B cell (primary cell): ENCODE data around the gene AIFM1. TPM values are rescaled to one million over a fixed set of nuclear protein-coding genes. Genes with fewer than 3 reads are reported as not detected.

Experiments
- ATAC-seq: fragments of 200-7000 bp; cut with Tn5 transposase; one replicate; pipeline ENCODE4 v1.10.0; 2021; ENCODE audit warnings: low read depth, mild to moderate bottlenecking, moderate number of reproducible peaks, moderate library complexity
- CTCF ChIA-PET: fragments of 350-600 bp; sonication (Branson Sonifier 250); formaldehyde crosslinking; loops from one replicate; lab custom pipeline; 2021; ENCODE audit warnings: antibody characterized with exemption, inconsistent platforms; lab: Charles Lee
- POLR2A ChIA-PET: fragments of 350-600 bp; sonication (Branson Sonifier 250); formaldehyde crosslinking; loops from one replicate; lab custom pipeline; 2021; ENCODE audit warnings: antibody characterized with exemption; lab: Charles Lee
- DNase-seq: peaks from one replicate; pipeline ENCODE4 v3.0.0; 2013
- H2AFZ ChIP-seq: 2 replicates; pipeline ENCODE4 v1.6.1; 2012; ENCODE audit warnings: mild to moderate bottlenecking, low read depth, low read length; ENCODE audit not compliant: insufficient read depth, poor library complexity, severe bottlenecking
- H3K27ac ChIP-seq, 2 donors: 1 replicate in 1 of 2; 2 replicates in 1 of 2; pipeline ENCODE4 v1.5.1; 2012 to 2013; ENCODE audit warnings: low read length in 2 of 2, mild to moderate bottlenecking in 2 of 2, moderate library complexity in 1 of 2
- H3K27me3 ChIP-seq, 4 experiments: fragments of 200-600 bp in 1 of 4; sonication (generic) in 1 of 4; replicated peaks in 1 of 4; 1 replicate in 2 of 4; 2 replicates in 2 of 4; pipeline versions ENCODE4 v1.6.1 to v1.7.0; 2013 to 2016; ENCODE audit warnings: low read length in 3 of 4, mild to moderate bottlenecking in 2 of 4, mixed read lengths in 1 of 4, moderate library complexity in 1 of 4; ENCODE audit not compliant: insufficient read depth in 4 of 4, control insufficient read depth in 3 of 4; ENCODE audit errors: control extremely low read depth in 1 of 4
- H3K36me3 ChIP-seq, 2 experiments: replicated peaks in 1 of 2; 1 replicate in 1 of 2; 2 replicates in 1 of 2; pipeline versions ENCODE4 v1.6.1 to v1.7.1; 2013; ENCODE audit warnings: low read length in 1 of 2; ENCODE audit not compliant: insufficient read depth in 2 of 2, control insufficient read depth in 1 of 2; ENCODE audit errors: control extremely low read depth in 1 of 2, extremely low read depth in 1 of 2
- H3K4me1 ChIP-seq, 2 donors: fragments of 200-600 bp in 1 of 2; sonication (generic) in 1 of 2; 1 replicate in 1 of 2; 2 replicates in 1 of 2; pipeline versions ENCODE4 v1.5.1 to v1.6.1; 2013 to 2017; ENCODE audit warnings: low read length in 2 of 2; ENCODE audit not compliant: control insufficient read depth in 2 of 2, insufficient read depth in 2 of 2
- H3K4me2 ChIP-seq: replicated peaks from 2 replicates; pipeline ENCODE3; 2012; ENCODE audit warnings: mild to moderate bottlenecking, low read depth, low read length; ENCODE audit not compliant: poor library complexity, severe bottlenecking
- H3K4me3 ChIP-seq, 5 experiments: fragments of 200-600 bp in 1 of 5; sonication (generic) in 1 of 5; 1 replicate in 3 of 5; 2 replicates in 2 of 5; pipeline versions ENCODE4 v1.5.1 to v1.7.0; 2011 to 2016; ENCODE audit warnings: low read length in 4 of 5, mild to moderate bottlenecking in 4 of 5, low read depth in 2 of 5, control low read depth in 1 of 5, moderate library complexity in 1 of 5; ENCODE audit not compliant: insufficient read depth in 1 of 5; ENCODE audit errors: control extremely low read depth in 1 of 5, extremely low read depth in 1 of 5
- H3K79me2 ChIP-seq: fragments of 200-600 bp; sonication (generic); one replicate; pipeline ENCODE4 v1.6.0; 2016; ENCODE audit warnings: low read length; ENCODE audit not compliant: control insufficient read depth, insufficient read depth
- H3K9ac ChIP-seq: fragments of 200-600 bp; sonication (generic); 2 replicates; pipeline ENCODE4 v1.6.1; 2017; ENCODE audit warnings: mild to moderate bottlenecking, low read length, moderate library complexity
- H3K9me3 ChIP-seq, 3 donors: one replicate each; pipeline versions ENCODE4 v1.6.1 to v1.7.1; 2013; ENCODE audit warnings: low read length in 2 of 3; ENCODE audit not compliant: control insufficient read depth in 2 of 3, insufficient read depth in 1 of 3; ENCODE audit errors: control extremely low read depth in 1 of 3
- H4K20me1 ChIP-seq: 2 replicates; pipeline ENCODE4 v1.6.0; 2012; ENCODE audit warnings: mild to moderate bottlenecking, low read length; ENCODE audit not compliant: insufficient read depth, control insufficient read depth, poor library complexity, severe bottlenecking
- H3K27ac Mint-ChIP-seq: one replicate; pipeline ENCODE4 v1.8.0; 2021; ENCODE audit warnings: mixed read lengths
- H3K27me3 Mint-ChIP-seq: one replicate; pipeline ENCODE4 v1.8.0; 2021; ENCODE audit warnings: mixed read lengths
- H3K4me1 Mint-ChIP-seq: one replicate; pipeline ENCODE4 v1.8.0; 2021; ENCODE audit warnings: mixed read lengths
- H3K4me3 Mint-ChIP-seq: one replicate; pipeline ENCODE4 v1.8.0; 2021; ENCODE audit warnings: mixed read lengths
- H3K9me3 Mint-ChIP-seq: one replicate; pipeline ENCODE4 v1.8.0; 2022; ENCODE audit warnings: mixed read lengths; ENCODE audit not compliant: insufficient read depth
- CTCF ChIP-seq: fragments of 200-600 bp; IDR thresholded peaks from one replicate; pipeline ENCODE4 v1.8.0; 2022; ENCODE audit warnings: antibody characterized with exemption, mild to moderate bottlenecking
- EZH2 ChIP-seq: IDR thresholded peaks from 2 replicates; pipeline ENCODE4 v1.6.1; 2012; ENCODE audit warnings: borderline replicate concordance, low read depth, mild to moderate bottlenecking, moderate library complexity, low read length; ENCODE audit not compliant: insufficient read depth, poor library complexity, severe bottlenecking
- WGBS: methylation state at CpG from one replicate; pipeline ENCODE4 v1.1.5; 2013; ENCODE audit warnings: missing lambda C conversion rate; ENCODE audit not compliant: insufficient coverage; 5-methylcytosine and 5-hydroxymethylcytosine counted together
- intact Hi-C: fragments of 100-400 bp; cut with micrococcal nuclease; formaldehyde crosslinking; loops from one replicate; pipeline ENCODE4 v1.10.0; 2022
- polyA plus RNA-seq: library from polyadenylated mRNA; depleted of rRNA; stranded (reverse); fragments of >200 nt; gene quantifications from 2 replicates; pipeline ENCODE4 v1.2.3, GENCODE V29; 2012
- total RNA-seq, 2 donors: library from RNA; stranded (reverse); fragments of 120-200 nt in 1 of 2; gene quantifications; 1 replicate in 1 of 2; 2 replicates in 1 of 2; pipeline versions ENCODE4 v1.2.3 to v1.2.4, GENCODE V29; 2013 to 2022

Gene AIFM1
- total and polyA plus RNA-seq, 2 donors (not counting 1 experiment from before 2014, with no cell fraction given), result 11.4 to 15.9 TPM

- peak overlapping the region; percentile 19 for H3K4me2 ChIP-seq
These were observed 67.5 kb downstream of the AIFM1 start for GRCh38 chrX:130098210-130098552.

More at GRCh38 chrX:130098210-130098552, 67.5 kb downstream of the AIFM1 start:
- H3K36me3 ChIP-seq, result no peaks in the 10 kb centered on the region
- peak overlapping the region in 1 of 2 donors; percentile 48 for H3K27ac ChIP-seq
- WGBS, result 77% methylated on average over 3 of the region's 5 CpGs
- Mint-ChIP-seq H3K27me3 (no peaks in the 10 kb centered on the region), H3K4me1 (peaks cover 57% of the 10 kb centered on the region), H3K4me3 (peak overlapping the region; percentile 14), H3K9me3 (no peaks in the 10 kb centered on the region), H3K27ac (peak overlapping the region; percentile 42)
- ChIA-PET POLR2A (no interaction called here), CTCF (interaction anchor here (1.0 to 1.2 kb wide), 2 partner anchors 9 to 64 kb away, joined by 3 read pairs; no protein-coding TSS in a partner anchor)
- ATAC-seq (no peak), DNase-seq (no peak)
- TF ChIP-seq EZH2 (no peak), CTCF (no peak)
- peaks cover 35% of the 10 kb centered on the region for H4K20me1 ChIP-seq
- H3K9me3 ChIP-seq, result no peaks in the 10 kb centered on the region
- H3K9ac ChIP-seq, result no peak overlapping the region
- H3K27me3 ChIP-seq, result no peaks in the 10 kb centered on the region
- H2AFZ ChIP-seq, result no peak overlapping the region
- no peak overlapping the region for H3K4me3 ChIP-seq
- H3K4me1 ChIP-seq, result peaks cover 16 to 33% of the 10 kb centered on the region in 2 donors
- intact Hi-C loops, result no loop called here
- peaks cover 79% of the 10 kb centered on the region for H3K79me2 ChIP-seq
